ENCODE measurements around the gene COX6B2.

DNA sequence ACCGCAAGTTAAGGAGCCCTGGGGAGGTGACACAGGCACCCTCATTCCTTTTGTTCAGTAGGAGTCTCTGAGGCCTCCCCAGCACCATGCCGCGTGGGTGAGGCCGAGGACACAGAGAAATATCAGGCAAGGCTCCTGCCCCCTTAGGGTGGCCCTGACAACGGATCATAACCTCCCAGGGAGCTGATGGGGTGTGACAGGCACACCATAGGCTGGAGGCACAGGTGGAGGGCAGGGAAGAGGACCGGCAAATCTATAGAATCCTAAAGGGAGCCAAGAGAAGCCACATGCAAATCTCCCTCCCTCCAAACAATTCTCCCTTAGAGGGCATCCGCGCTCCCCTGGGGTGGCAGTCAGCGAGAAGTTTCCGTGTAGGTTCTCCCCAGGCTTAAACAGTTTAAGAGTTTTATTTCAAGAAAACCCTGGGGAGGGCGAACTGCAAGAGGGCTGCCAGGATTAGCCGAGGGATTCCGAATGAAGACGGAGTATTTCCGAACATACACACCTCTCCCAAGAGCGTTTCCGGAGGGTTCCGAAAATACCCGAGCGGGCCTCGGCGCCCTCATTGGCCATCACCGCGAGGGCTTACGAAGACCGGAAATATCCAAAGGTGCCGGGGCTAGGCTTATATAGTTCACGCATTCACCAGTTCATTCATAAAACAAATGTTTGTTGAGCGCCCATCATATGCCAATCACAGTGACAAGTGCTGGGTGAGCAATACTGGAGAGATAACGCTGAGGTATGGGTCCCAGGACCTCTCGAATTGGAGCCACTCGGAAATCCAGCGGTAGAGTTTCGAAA is 30.6 kb upstream of the COX6B2 start:
- TF ChIP-seq, protein P1, sequence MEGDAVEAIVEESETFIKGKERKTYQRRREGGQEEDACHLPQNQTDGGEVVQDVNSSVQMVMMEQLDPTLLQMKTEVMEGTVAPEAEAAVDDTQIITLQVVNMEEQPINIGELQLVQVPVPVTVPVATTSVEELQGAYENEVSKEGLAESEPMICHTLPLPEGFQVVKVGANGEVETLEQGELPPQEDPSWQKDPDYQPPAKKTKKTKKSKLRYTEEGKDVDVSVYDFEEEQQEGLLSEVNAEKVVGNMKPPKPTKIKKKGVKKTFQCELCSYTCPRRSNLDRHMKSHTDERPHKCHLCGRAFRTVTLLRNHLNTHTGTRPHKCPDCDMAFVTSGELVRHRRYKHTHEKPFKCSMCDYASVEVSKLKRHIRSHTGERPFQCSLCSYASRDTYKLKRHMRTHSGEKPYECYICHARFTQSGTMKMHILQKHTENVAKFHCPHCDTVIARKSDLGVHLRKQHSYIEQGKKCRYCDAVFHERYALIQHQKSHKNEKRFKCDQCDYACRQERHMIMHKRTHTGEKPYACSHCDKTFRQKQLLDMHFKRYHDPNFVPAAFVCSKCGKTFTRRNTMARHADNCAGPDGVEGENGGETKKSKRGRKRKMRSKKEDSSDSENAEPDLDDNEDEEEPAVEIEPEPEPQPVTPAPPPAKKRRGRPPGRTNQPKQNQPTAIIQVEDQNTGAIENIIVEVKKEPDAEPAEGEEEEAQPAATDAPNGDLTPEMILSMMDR (conservative IDR thresholded peaks at IDR 0.05; ENCODE audit: low read length), result no peak
- no peak for TF ChIP-seq EZH2phosphoT487 (IDR thresholded peaks at IDR 0.05; ENCODE audit: borderline replicate concordance, low read depth, low read length)

Measured in OCI-LY7 (cell line).